ENCODE results near the gene RAB35. TPM values are rescaled to one million over a fixed set of nuclear protein-coding genes. Genes with fewer than 3 reads are reported as not detected.

RAB35 gene
- total and polyA plus RNA-seq, 9 of the 15 experiments (the other 6 are each of a cell fraction or from before 2014, with no cell fraction given), result 0.65 to 76.3 (median 38.9) TPM

DNA sequence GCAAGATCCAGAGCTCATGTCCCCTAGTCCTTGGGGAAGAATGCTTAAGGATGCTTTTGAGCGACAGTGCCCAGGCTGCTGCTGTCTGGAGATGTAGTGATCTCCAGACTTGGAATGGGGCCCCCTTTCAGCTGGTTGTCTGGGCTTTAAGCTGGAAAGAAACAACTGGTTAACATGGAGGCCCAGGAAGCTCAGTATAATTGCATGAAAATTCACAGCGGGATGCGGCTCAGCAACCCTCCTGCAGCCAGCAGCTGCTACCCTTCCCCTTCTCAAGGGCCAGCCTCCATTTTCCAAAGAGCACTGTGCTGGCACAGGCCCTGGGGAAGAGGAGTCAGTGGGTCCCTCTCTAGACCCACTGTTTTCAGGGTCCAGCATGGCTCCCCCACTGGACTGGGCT, 26.3 kb downstream of the RAB35 start:
- FAIRE-seq (no peak), ATAC-seq (no peak), DNase-seq (ENCODE audit: extremely low read depth in 1 of 4, low spot score in 3 of 4) (no peak)
- Histone ChIP-seq H3K27ac (ENCODE audit: extremely low read depth, low read depth, low read length) (no peak overlapping the region), H3K4me3 (no peak overlapping the region), H3K79me2 (ENCODE audit: control insufficient read depth, insufficient read depth, low read length) (no peaks in the 10 kb centered on the region), H4K20me1 (replicated peaks; ENCODE audit: control insufficient read depth, insufficient read depth, low read length) (peaks cover 6% of the 10 kb centered on the region), H3K4me2 (ENCODE audit: insufficient read depth, low read length) (no peak overlapping the region), H3K9me3 (replicated peaks; ENCODE audit: control insufficient read depth, insufficient read depth, low read depth, low read length) (no peaks in the 10 kb centered on the region), H3K9ac (ENCODE audit: insufficient read depth in 1 of 2, low read depth in 2 of 2, low read length in 2 of 2) (no peak overlapping the region), H3K4me1 (replicated peaks in 1 of 2; ENCODE audit: control insufficient read depth in 2 of 2, insufficient read depth in 2 of 2, low read length in 2 of 2) (peaks cover 15 to 44% of the 10 kb centered on the region in 2 experiments; a peak in 3 of 5 replicates), H3K27me3 (ENCODE audit: control insufficient read depth in 2 of 2, insufficient read depth in 2 of 2, low read length in 2 of 2) (no peaks in the 10 kb centered on the region), H2AFZ (ENCODE audit: low read depth, low read length) (no peak overlapping the region), H3K9me1 (ENCODE audit: control insufficient read depth, insufficient read depth, low read length) (no peaks in the 10 kb centered on the region), H3K36me3 (ENCODE audit: control insufficient read depth, insufficient read depth, low read length) (peaks cover 14% of the 10 kb centered on the region; the same call in 1 of the 3 replicates)
- 55% methylated on average over 3 of the region's 3 CpGs for WGBS (ENCODE audit: insufficient coverage, low coverage, missing lambda C conversion rate)
- POLR2A ChIA-PET, result interaction anchor here (0.6 to 1.1 kb wide), 4 partner anchors 20 to 1490 kb away, joined by 3 read pairs; partner anchors contain the start of gene RPLP0
- in situ Hi-C loops (cut with MboI) (no loop called here), intact Hi-C loops (cut with micrococcal nuclease) (no loop called here)
- no TSS peak for BruUV-seq (replicated peaks)
- CTCF ChIA-PET (ENCODE audit: low intra/inter-chr PET ratio), result no interaction called here
- TF ChIP-seq ZNF165 (CRISPR knock-in tag; IDR thresholded peaks at IDR 0.05; ENCODE audit: borderline replicate concordance), result no peak
- TF ChIP-seq, protein P1, sequence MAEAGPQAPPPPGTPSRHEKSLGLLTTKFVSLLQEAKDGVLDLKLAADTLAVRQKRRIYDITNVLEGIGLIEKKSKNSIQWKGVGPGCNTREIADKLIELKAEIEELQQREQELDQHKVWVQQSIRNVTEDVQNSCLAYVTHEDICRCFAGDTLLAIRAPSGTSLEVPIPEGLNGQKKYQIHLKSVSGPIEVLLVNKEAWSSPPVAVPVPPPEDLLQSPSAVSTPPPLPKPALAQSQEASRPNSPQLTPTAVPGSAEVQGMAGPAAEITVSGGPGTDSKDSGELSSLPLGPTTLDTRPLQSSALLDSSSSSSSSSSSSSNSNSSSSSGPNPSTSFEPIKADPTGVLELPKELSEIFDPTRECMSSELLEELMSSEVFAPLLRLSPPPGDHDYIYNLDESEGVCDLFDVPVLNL (CRISPR knock-in tag; IDR thresholded peaks at IDR 0.05; ENCODE audit: low read depth), result no peak
- TF ChIP-seq RBFOX2 (IDR thresholded peaks at IDR 0.05; ENCODE audit: low read depth, low read length), result no peak
- no peak for TF ChIP-seq JUNB (CRISPR knock-in tag; conservative IDR thresholded peaks at IDR 0.05)

DNA sequence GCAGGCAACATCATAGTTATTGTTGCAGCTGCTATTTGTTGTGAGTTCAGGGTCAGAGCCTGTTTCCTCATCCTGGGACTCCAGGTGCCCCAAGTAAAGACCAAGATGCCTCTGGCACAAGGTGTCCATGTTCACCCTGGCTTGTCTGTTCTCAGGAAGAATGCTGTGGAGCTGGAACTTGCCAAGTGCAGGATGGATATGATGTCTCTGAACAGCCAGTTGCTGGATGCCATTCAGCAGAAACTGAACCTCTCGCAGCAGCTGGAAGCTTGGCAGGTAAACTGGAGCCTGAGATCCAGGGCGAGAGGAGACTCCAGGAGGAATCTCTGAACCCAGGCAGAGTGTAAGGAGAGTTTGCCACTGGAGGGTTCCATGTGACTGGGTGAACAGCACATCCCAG, 26.8 kb downstream of the RAB35 start:
- no peak for FAIRE-seq
- H3K27ac ChIP-seq (ENCODE audit: extremely low read depth, low read depth, low read length), result no peak overlapping the region
- H3K79me2 ChIP-seq (ENCODE audit: control insufficient read depth, insufficient read depth, low read length), result no peaks in the 10 kb centered on the region
- no peak overlapping the region for H3K9ac ChIP-seq (ENCODE audit: insufficient read depth in 1 of 2, low read depth in 2 of 2, low read length in 2 of 2)
- peaks cover 6% of the 10 kb centered on the region for H4K20me1 ChIP-seq (replicated peaks; ENCODE audit: control insufficient read depth, insufficient read depth, low read length)
- 64% methylated on average over 2 of the region's 2 CpGs for WGBS (ENCODE audit: insufficient coverage, low coverage, missing lambda C conversion rate)
- peaks cover 11% of the 10 kb centered on the region; the same call in 1 of the 3 replicates for H3K36me3 ChIP-seq (ENCODE audit: control insufficient read depth, insufficient read depth, low read length)
- H3K4me1 ChIP-seq (replicated peaks in 1 of 2; ENCODE audit: control insufficient read depth in 2 of 2, insufficient read depth in 2 of 2, low read length in 2 of 2), result peaks cover 15 to 42% of the 10 kb centered on the region in 2 experiments; a peak in 3 of 5 replicates
- in situ Hi-C loops (cut with MboI), result no loop called here
- ChIA-PET CTCF (ENCODE audit: low intra/inter-chr PET ratio) (no interaction called here), POLR2A (interaction anchor here (0.7 to 1.1 kb wide), 3 partner anchors 21 to 111 kb away, joined by 3 read pairs; partner anchors contain the start of gene RPLP0)
- no peaks in the 10 kb centered on the region for H3K9me1 ChIP-seq (ENCODE audit: control insufficient read depth, insufficient read depth, low read length)
- no TSS peak for BruUV-seq (replicated peaks)
- ATAC-seq, result no peak
- intact Hi-C loops (cut with micrococcal nuclease), result loop anchor here (5.0 kb wide), 1 partner anchor 102 kb away; the partner anchor contains the start of gene BICDL1
- H3K4me2 ChIP-seq (ENCODE audit: insufficient read depth, low read length), result no peak overlapping the region
- no peak overlapping the region for H2AFZ ChIP-seq (ENCODE audit: low read depth, low read length)
- no peaks in the 10 kb centered on the region for H3K27me3 ChIP-seq (ENCODE audit: control insufficient read depth in 2 of 2, insufficient read depth in 2 of 2, low read length in 2 of 2)
- no peaks in the 10 kb centered on the region for H3K9me3 ChIP-seq (replicated peaks; ENCODE audit: control insufficient read depth, insufficient read depth, low read depth, low read length)
- DNase-seq (ENCODE audit: extremely low read depth in 1 of 4, low spot score in 3 of 4), result no peak
- no peak overlapping the region for H3K4me3 ChIP-seq
- TF ChIP-seq ARID1B (IDR thresholded peaks at IDR 0.05), result no peak
- TF ChIP-seq NRF1 (conservative IDR thresholded peaks at IDR 0.05 in 1 of 2, IDR thresholded peaks at IDR 0.05 in 1 of 2), result no peak
